Hepatocyte (in vitro differentiated cells): ENCODE data around the gene ALK. TPM values are rescaled to one million over a fixed set of nuclear protein-coding genes. Genes with fewer than 3 reads are reported as not detected.

Experiments
- DNase-seq: peaks from one replicate; pipeline ENCODE4 v3.0.0-alpha.2; 2016; ENCODE audit warnings: low spot score
- H2AFZ ChIP-seq: fragments of 200-600 bp; sonication (generic); 2 replicates; pipeline ENCODE4 v1.6.0; 2016; ENCODE audit warnings: antibody characterized with exemption, mild to moderate bottlenecking
- H3K27ac ChIP-seq: fragments of 200-600 bp; sonication (generic); 2 replicates; pipeline ENCODE4 v1.5.1; 2016; ENCODE audit warnings: mild to moderate bottlenecking
- H3K27me3 ChIP-seq: fragments of 200-600 bp; sonication (generic); 2 replicates; pipeline ENCODE4 v1.6.1; 2016
- H3K36me3 ChIP-seq: fragments of 200-600 bp; sonication (generic); replicated peaks from 2 replicates; pipeline ENCODE4 v1.5.1; 2016; ENCODE audit warnings: low read depth; ENCODE audit not compliant: insufficient read depth
- H3K4me1 ChIP-seq: fragments of 200-600 bp; sonication (generic); 2 replicates; pipeline ENCODE4 v1.5.1; 2016; ENCODE audit warnings: mild to moderate bottlenecking, moderate library complexity; ENCODE audit not compliant: insufficient read depth
- H3K4me2 ChIP-seq: fragments of 200-600 bp; sonication (generic); 2 replicates; pipeline ENCODE4 v1.6.0; 2016
- H3K4me3 ChIP-seq: fragments of 200-600 bp; sonication (generic); 2 replicates; pipeline ENCODE4 v1.5.1; 2016; ENCODE audit warnings: mild to moderate bottlenecking
- H3K79me2 ChIP-seq: fragments of 200-600 bp; sonication (generic); 2 replicates; pipeline ENCODE4 v1.6.0; 2017; ENCODE audit warnings: mild to moderate bottlenecking
- H3K9me2 ChIP-seq: fragments of 200-600 bp; sonication (generic); replicated peaks from 2 replicates; pipeline ENCODE4 v1.6.0; 2017; ENCODE audit warnings: mild to moderate bottlenecking; ENCODE audit not compliant: insufficient read depth
- H3K9me3 ChIP-seq: fragments of 200-600 bp; sonication (generic); 2 replicates; pipeline ENCODE4 v1.5.1; 2016; ENCODE audit warnings: low read depth, mild to moderate bottlenecking
- H4K20me1 ChIP-seq: fragments of 200-600 bp; sonication (generic); 2 replicates; pipeline ENCODE4 v1.6.0; 2016; ENCODE audit warnings: mild to moderate bottlenecking; ENCODE audit not compliant: insufficient read depth, poor library complexity, severe bottlenecking
- CTCF ChIP-seq: fragments of 200-600 bp; sonication (generic); IDR thresholded peaks from 2 replicates; pipeline ENCODE4 v1.5.1; 2016; ENCODE audit warnings: antibody characterized with exemption, mild to moderate bottlenecking; ENCODE audit not compliant: poor library complexity
- EZH2 ChIP-seq: fragments of 200-600 bp; sonication (generic); IDR thresholded peaks from 2 replicates; pipeline ENCODE4 v1.6.1; 2016; ENCODE audit warnings: antibody characterized with exemption, mild to moderate bottlenecking, borderline replicate concordance
- EZH2phosphoT487 ChIP-seq: fragments of 200-600 bp; sonication (generic); IDR thresholded peaks from one replicate; pipeline ENCODE4 v1.6.1; 2018; ENCODE audit warnings: antibody characterized with exemption, mild to moderate bottlenecking, low read depth, moderate library complexity; ENCODE audit not compliant: unreplicated experiment, severe bottlenecking
- WGBS: methylation state at CpG from one replicate; pipeline ENCODE4 v1.1.6; 2016; ENCODE audit warnings: low lambda C conversion rate; ENCODE audit errors: missing lambda C conversion rate; 5-methylcytosine and 5-hydroxymethylcytosine counted together
- polyA plus RNA-seq: library from polyadenylated mRNA; unstranded; fragments of >200 nt; fragmentation: Nextera tagmentation; extraction: Ambion mirVana; gene quantifications from 2 replicates; pipeline ENCODE4 v1.2.1, GENCODE V29; 2016
- total RNA-seq: library from RNA; depleted of rRNA; stranded (reverse); fragments of >200 nt; gene quantifications from 2 replicates; pipeline ENCODE4 v1.2.3, GENCODE V29; 2014

The ALK gene
- total and polyA plus RNA-seq, 2 experiments from 2014 or later: 0.16 to 0.27 TPM

GRCh38 chr2:29697715-29698114 lies 223.7 kb downstream of the ALK start:
- Histone ChIP-seq H4K20me1 (no peaks in the 10 kb centered on the region), H3K9me2 (no peaks in the 10 kb centered on the region), H2AFZ (no peak overlapping the region), H3K27ac (no peak overlapping the region), H3K36me3 (no peaks in the 10 kb centered on the region), H3K9me3 (no peaks in the 10 kb centered on the region), H3K27me3 (no peaks in the 10 kb centered on the region), H3K4me1 (no peaks in the 10 kb centered on the region), H3K4me2 (no peak overlapping the region), H3K4me3 (no peak overlapping the region), H3K79me2 (no peaks in the 10 kb centered on the region)
- 86% methylated on average over 2 of the region's 2 CpGs for WGBS
- DNase-seq: no peak
- no peak for TF ChIP-seq CTCF
- TF ChIP-seq EZH2: no peak
- no peak for TF ChIP-seq EZH2phosphoT487

- Histone ChIP-seq H3K9me3 (no peaks in the 10 kb centered on the region), H3K4me2 (no peak overlapping the region), H4K20me1 (no peaks in the 10 kb centered on the region), H3K4me3 (no peak overlapping the region), H3K27me3 (no peaks in the 10 kb centered on the region), H2AFZ (no peak overlapping the region), H3K9me2 (no peaks in the 10 kb centered on the region), H3K79me2 (no peaks in the 10 kb centered on the region), H3K4me1 (no peaks in the 10 kb centered on the region), H3K36me3 (no peaks in the 10 kb centered on the region), H3K27ac (no peak overlapping the region)
- 88% methylated on average over 3 of the region's 3 CpGs for WGBS
- DNase-seq: no peak
- TF ChIP-seq CTCF (no peak), EZH2 (no peak), EZH2phosphoT487 (no peak)
These were observed 224.2 kb downstream of the ALK start for GRCh38 chr2:29697181-29697580.

GRCh38 chr2:29694741-29695140 lies 226.6 kb downstream of the ALK start:
- no peak for DNase-seq
- 94% methylated on average over 5 of the region's 5 CpGs for WGBS
- Histone ChIP-seq H3K4me3 (no peak overlapping the region), H3K4me1 (no peaks in the 10 kb centered on the region), H3K9me3 (no peaks in the 10 kb centered on the region), H3K36me3 (no peaks in the 10 kb centered on the region), H3K27ac (no peak overlapping the region), H3K9me2 (no peaks in the 10 kb centered on the region), H4K20me1 (no peaks in the 10 kb centered on the region), H3K79me2 (no peaks in the 10 kb centered on the region), H3K4me2 (no peak overlapping the region), H3K27me3 (no peaks in the 10 kb centered on the region), H2AFZ (no peak overlapping the region)
- TF ChIP-seq EZH2: no peak
- TF ChIP-seq EZH2phosphoT487: no peak
- no peak for TF ChIP-seq CTCF
